ENCODE measurements around the gene ENPP1.

GRCh38 chr6:131773284-131773950 is 34.4 kb upstream of the ENPP1 start:
- no peak for TF ChIP-seq CTCF (IDR thresholded peaks at IDR 0.05)
- TF ChIP-seq POLR2A (IDR thresholded peaks at IDR 0.05): no peak

All from lower leg skin (tissue), 3 donors.